AG09309 (cell line): ENCODE measurements around the gene CCDC38.
A peak's percentile ranks its signal among the peaks of the same experiment; 100 is the strongest.

Experiments
- DNase-seq: peaks from one replicate; pipeline ENCODE4 v3.0.0-alpha.2; 2010; ENCODE audit warnings: low read depth
- H3K4me3 ChIP-seq: 2 replicates; pipeline ENCODE4 v1.5.1; 2011; ENCODE audit warnings: mild to moderate bottlenecking, low read depth, low read length, moderate library complexity; ENCODE audit not compliant: control insufficient read depth
- CTCF ChIP-seq: IDR thresholded peaks from 2 replicates; pipeline ENCODE4 v1.5.1; 2011; ENCODE audit warnings: mild to moderate bottlenecking, low read depth, low read length, inconsistent platforms; ENCODE audit not compliant: insufficient read depth, control insufficient read depth; ENCODE audit errors: missing control alignments

CCDC38 gene

GRCh38 chr12:95942524-95943329 is at the start of gene CCDC38:
Gene CCDC38, minus strand, starts transcription at chr12:95942614. Its CDS starts 6,105 bp downstream, at chr12:95936509.
- no peak for DNase-seq
- peak within 1 kb of the TSS; percentile 65 for H3K4me3 ChIP-seq
- TF ChIP-seq CTCF = no peak

GRCh38 chr12:95990136-95990535 is 47.7 kb upstream of the CCDC38 start:
- DNase-seq = no peak
- TF ChIP-seq CTCF = no peak
- H3K4me3 ChIP-seq = no peak overlapping the region

- no peak overlapping the region for H3K4me3 ChIP-seq
- no peak for TF ChIP-seq CTCF
- no peak for DNase-seq
Measured at GRCh38 chr12:95989504-95990123, 47.2 kb upstream of the CCDC38 start.

GRCh38 chr12:95988506-95989275 is 46.3 kb upstream of the CCDC38 start:
- H3K4me3 ChIP-seq = no peak overlapping the region
- no peak for TF ChIP-seq CTCF
- no peak for DNase-seq

- no peak overlapping the region for H3K4me3 ChIP-seq
- DNase-seq = no peak
- TF ChIP-seq CTCF = no peak
Measured at GRCh38 chr12:95986635-95987570, 44.5 kb upstream of the CCDC38 start.

- no peak overlapping the region for H3K4me3 ChIP-seq
- no peak for TF ChIP-seq CTCF
- DNase-seq = no peak
Measured at GRCh38 chr12:95984682-95985081, 42.3 kb upstream of the CCDC38 start.
